HG03159 (cell line): ENCODE measurements around the gene TMSB15B.
A peak's percentile ranks its signal among the peaks of the same experiment; 100 is the strongest.
"Not testable (repeated sequence)": the region's sequence is repeated elsewhere in the genome, so short reads cannot be mapped to it uniquely, and the experiment has no call there.

Experiments
- ATAC-seq: cut with Tn5 transposase; IDR thresholded peaks from one replicate; pipeline ENCODE4 v1.9.1; 2021; ENCODE audit warnings: mild to moderate bottlenecking, moderate library complexity; ENCODE audit not compliant: unreplicated experiment

Gene TMSB15B

DNA sequence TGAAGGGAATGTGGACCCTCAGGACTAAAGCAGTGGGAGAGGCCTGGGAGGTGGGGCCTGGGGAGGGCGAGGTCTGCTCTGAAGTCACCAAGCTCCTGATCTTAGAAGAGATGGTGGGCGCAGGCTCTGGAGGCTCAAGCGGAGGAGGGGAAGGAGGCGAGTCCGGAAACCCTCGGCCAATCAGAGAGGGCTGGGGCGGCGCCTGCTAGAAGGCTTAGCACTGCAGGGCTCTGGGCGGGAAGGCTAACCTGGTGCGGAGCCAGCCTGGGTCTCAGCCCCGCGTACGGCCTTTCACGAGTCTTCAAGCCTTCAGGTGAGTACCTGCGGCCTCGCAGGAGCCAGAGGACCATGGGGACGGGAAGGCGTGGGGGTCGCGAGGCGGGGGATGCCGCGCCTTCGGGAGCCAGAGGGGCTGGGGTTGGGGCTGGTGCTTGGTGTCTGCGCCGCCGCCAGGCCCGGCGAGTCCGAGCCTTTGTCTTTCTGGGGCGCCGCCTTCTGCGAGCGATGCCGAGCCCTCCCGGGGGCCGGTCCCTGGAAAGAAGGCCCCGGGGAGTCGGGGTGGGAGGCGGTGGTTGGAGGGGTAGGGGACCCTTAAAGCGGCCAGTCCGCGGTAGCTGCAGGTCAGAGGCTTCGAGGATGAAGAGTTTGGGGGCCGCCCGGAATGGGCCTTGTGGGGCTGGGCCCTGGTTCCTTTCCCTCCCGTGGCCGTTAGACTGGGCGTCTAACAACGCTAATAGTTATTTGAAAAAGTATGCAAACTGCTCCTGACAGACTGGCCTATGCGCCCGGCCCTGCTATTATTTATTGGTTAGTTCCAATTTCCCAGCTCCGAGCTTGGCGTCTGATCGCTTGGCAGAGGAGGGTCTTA lies at the start of gene TMSB15B:
Gene TMSB15B, plus strand, starts transcription at position 217 of the 868 bp plus-strand sequence.
- peak; percentile 97 for ATAC-seq

DNA sequence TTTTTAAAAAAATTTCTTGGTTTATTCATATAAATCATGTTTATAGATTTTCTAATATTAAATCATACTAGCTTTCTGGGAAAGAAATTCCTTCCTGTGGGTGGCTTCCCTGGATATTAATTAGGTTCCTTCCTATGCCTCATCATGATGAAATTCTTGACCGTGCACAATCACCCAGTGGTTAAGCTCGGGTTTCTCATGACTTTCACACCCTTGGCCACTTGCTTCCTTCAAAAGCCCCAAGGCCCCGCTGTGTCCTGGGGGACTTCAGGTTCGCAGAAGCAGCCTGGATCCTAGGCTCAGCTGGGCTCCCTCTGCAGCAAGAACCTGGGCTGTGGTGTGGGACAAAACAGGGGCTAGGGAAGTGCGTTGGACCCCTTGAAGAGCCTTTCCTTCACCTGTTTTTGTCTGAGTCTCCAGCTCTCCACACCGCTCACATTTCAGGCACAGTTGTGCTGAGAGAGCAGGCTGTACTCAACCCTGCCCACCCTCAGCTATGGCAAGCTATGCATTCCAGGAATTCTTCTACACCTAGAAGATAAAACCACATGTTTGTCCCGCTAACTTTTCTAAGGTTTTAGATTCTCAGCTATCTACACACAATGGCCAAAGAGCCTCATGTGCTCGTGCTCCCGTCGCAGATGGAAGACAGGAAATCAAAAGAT lies 48.9 kb upstream of the TMSB15B start:
- ATAC-seq = no peak

DNA sequence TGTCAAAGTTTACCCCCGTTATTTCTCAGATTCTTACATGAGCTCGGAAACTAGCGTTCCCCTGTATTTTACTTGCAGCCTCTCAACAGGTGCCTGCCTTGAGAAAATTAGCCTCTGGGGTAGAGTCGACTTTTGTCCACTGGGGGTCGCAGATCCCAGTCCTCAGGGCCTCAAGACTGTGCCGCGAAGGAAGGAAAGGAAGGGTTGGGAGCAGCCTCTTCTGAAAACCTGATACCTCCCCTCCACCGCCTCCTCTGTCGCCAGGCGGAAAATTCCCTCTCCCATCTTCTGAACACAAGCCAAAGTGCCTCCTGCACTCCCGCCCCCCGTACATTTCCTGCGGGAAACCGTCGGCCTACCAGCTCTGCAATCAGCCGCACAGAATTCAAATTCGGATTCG lies 44.4 kb upstream of the TMSB15B start:
- no peak for ATAC-seq

DNA sequence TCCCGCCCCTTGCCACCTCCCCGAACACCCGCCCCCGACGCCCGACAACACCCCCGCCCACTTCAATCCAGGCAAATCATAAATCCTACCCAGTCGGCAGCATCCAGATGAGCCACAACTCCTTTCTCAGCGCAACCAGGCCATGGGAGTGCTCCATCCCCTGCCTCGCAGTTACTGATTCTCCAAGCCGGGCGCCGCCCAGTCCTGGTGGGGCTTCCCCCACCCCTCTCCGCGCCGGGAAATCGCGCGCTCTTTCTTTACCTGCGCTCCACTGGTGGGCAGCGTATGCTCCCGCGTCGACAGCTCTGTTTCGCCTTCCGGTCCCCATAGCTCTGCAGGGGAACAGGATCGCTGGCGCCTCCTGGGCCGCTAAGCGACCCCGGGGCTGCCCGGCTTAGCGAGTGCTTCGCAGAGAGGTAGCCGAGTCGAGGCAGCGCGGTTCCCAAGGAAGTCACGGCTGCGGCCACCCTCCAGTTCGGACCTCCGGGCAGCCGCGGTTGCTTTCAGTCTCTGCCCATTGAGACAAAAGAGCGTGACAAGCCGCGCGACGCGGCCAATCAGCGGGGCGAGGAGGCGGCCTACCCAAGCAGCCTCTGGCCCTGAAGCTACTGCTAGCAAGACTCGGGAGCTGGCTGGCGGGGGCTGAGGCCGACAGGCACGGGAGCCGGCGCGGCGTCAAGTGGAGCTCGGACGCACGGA lies 43.7 kb upstream of the TMSB15B start:
- peak; percentile 59 for ATAC-seq

DNA sequence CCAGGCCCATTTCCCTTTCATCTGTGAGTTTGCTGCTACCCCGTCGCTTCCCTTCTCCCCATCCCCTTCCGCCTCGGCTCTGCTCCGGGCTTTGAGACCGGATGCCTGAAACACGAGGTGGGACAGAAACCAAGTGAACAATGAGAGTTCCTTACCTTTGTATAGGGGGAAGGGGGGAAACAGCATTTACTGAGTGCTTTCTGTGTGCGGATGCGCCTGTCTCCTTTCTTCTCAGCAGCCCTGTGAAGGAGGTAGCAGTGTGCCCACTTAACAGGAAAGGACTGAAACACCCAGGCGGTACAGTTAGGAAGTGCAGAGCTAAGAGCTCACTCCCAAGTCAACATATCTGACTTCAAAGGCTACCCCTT lies 43.2 kb upstream of the TMSB15B start:
- ATAC-seq = peak; percentile 51

DNA sequence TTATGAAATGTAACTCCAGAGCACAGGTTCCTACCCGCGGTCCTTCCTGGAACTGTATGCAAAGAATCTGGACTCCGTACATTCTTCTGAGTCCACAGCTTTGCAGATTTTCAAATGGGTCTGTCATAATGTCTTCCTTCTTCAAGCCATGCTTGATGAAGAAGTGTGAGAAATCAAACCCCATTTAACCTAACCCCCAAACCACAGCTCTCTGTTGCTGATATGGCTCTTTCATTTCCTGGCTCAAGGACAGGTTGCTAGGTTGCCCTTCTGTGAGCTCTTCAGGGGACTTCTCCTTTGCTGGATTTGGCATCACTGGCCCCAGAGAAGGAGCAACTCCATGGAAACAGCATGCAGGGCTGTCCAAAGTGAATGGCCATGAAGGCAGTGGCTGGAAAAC lies 41.9 kb upstream of the TMSB15B start:
- ATAC-seq = peak; percentile 45

DNA sequence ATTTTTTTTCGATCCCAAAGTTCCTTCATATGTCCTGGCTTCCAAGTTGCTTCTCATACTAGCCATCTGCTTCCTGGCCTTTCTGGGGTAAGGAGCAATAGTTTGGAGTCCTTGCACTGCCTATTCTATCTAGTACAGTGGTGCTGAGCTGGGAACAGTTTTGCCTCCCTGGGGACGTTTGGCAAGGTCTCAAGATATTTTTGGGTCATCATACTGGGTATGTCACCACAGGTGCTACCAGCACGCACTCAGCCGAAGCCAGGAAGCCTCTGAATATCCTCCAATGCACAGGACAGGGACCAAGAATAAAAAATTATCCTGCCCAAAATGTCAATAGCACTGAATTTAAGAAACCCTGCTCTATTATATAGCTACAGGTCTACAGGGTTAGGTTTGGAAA lies 35.4 kb upstream of the TMSB15B start:
- no peak for ATAC-seq

DNA sequence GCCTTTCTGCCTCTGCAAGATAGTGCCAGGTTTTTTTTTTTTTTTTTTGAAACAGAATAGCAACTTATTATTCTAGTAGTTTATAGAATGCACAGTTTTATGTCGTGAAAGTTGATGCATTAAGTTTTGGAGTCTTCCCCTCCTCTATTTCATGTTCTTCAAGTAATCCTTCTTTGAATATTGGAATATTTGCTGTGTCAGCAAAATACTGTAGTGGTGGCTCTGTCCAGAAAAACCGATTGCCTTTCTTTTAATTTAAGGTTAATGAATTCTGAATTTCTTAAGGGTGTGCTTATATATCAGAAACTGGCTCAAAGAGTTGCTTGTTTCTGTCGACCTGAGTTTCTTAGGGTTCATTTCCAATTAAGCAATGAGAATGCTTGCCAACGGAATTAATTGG lies 34.8 kb upstream of the TMSB15B start:
- ATAC-seq = no peak

DNA sequence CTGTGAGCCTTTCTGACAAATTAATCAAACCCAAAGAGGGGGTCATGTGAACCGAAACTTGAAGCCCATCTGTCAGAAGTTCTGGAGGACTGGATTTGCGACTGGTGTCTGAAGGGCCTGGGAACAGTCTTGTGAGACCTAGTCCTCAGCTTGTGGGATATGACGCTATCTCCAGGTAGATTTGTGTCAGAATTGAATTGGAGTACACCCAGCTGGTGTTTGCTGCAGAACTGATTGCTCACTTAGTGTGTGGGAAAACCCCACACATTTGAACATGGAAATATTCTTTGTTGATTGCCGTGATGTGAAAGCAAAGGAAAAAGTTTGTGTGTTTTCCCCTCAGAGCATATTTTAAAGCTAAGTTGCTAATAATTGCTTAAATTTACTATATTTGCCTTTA lies 30.3 kb upstream of the TMSB15B start:
- no peak for ATAC-seq

DNA sequence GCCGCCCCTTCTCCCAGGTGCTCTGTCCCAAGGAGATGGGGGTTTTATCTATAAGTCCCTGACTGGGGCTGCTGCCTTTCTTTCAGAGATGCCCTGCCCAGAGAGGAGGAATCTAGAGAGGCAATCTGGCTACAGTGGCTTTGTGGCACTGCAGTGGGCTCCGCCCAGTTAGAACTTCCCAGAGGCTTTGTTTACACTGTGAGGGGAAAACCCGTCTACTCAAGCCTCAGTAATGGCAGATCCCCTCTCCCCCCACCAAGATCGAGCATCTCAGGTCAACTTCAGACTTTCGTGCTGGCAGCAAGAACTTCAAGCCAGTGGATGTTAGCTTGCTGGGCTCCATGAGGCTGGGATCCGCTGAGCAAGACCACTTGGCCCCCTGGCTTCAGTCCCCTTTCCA lies 22.2 kb upstream of the TMSB15B start:
- not testable (repeated sequence) for ATAC-seq

DNA sequence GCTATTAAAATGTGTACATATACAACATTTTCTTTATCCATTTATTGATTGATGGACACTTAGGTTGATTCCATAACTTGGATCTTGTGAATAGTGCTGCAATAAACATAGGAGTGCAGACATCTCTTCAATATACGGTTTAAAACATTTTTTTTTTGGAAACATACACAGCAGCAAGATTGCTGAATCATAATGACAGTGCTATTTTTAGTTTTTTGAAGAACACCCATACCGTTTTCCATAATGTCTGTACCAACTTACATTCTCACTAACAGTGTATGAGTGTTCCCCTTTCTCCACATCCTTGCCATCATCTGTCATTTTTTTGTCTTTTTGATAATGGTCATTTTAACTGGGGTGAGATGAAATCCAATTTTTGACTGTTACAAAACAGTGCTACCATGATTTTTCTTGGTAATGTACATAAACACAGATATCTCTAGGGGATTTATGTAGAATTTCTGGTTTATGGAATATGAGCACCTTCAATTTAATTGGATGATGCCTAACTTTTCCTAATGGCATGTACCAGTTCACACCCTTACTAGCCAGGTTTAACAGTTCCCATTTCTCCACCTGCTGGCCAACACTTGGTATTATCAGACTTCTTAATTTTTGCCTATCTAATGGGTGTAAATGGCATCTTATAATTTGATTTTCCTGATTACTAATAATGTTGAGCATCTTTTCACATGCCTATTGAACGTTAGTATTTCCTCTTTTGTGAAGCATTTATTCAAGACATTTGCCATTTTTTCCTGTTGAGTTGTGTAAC lies 21.0 kb upstream of the TMSB15B start:
- ATAC-seq = peak; percentile 64

DNA sequence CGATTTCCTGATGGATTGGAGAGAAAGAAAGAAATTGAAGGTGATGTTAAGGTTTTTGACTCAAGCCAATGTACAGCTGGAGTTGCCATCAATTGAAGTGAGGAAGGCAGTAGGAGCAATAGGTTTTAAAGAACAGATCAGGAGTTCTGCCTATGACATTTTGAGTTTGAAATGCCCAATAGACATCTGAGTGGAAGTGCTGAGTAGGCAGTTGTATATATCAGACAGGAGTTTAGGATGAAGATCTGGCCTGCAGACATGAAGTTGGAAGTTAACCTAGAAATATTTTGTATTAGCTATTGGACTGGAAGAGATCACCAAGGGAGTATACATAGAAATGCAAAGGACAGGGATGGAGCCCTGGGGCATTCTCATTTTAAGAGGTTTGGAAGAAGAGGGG lies 12.9 kb upstream of the TMSB15B start:
- ATAC-seq = no peak

DNA sequence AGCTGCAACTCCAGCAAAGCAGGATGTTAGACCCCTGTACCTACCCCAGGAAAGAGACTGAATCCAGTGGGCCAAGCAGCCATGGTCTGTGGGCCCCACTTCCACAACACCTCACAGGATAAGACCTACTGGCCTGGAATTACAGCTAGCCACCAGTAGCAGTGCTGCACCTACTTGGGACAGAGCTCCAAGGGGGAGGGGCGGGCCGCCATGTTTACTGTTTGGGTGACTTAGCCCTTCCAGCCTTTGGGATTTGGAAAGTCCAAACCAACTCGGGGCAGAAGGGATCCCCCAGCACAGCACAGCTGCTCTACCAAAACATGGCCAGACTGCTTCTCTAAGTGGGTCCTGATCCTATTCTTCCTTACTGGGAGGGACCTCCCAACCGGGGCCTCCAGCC lies 9.1 kb upstream of the TMSB15B start:
- no peak for ATAC-seq

DNA sequence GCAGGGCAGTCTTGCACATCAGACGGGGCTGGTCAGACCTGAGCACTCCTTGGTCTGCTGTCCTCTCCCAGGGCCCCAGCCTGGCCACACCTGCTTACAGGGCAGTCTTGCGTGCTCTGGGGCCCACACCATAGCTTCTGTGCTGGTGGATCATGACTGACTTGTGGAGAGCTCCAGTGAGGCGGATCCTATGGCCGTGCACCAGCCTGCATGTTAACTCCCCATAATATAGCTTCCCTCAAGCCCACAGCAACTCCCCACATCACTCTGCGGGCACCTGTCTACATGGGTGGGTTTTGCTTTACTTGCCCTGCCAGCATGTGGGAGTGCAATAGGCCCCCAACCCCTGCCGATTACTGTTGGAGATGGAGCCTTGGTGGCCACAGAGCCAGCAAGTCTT lies 8.2 kb upstream of the TMSB15B start:
- no peak for ATAC-seq

DNA sequence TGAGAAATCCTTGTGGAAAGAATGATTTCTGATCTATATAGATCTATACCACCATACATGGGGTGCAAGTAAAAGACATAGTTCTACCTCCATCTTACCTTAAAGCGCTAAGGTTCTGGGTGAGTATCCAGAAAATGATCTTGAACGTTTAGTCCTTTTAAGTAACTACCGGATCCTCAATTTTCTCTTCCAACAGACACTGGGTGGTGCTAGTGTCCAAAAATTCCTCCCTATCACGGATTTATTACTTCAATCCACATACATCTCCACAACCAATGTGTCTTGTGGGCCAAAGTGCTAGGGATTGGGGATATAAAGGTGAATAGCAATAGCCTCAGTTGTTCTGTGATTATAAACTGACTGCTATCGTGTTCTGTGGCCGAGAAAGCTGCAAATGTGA lies 1.8 kb upstream of the TMSB15B start:
- ATAC-seq = not testable (repeated sequence)

DNA sequence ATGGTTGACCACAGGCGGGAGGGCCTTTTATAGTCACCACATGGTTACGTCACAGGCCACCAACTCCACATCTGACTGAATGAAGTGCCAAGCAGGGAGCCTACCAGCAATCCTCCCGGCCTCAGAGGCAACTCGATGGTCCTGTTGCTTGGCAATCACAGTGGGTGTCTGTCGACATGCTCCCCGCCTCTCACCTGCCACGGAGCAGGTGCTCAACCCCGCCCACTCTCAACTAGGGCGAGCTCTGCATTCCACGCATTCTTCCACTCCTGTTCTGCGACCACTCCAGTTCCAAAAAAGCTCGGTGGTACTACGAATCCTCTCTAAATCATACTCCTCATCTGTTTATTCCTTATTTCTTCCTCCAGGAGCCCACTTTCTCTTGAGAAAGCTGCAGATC lies 21.1 kb downstream of the TMSB15B start:
- ATAC-seq = not testable (repeated sequence)

DNA sequence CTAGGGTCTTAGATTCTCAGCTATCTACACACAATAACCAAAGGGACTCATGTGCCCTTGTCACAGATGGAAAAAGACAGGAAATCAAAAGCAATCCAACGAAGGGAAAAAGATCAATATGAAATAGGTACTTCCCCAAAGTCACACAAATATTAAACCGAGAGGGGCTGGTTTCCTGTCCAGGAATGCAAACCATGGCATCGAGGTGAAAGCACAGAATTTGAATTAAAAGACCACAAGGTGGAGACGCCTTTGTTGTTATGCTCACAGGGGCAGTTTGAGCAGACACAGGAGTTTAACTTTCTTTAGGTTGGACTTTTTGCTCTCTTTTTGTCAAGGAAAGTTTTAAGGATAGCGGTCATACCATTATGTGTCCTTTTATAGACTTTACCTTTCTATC lies 36.8 kb downstream of the TMSB15B start:
- peak; percentile 84 for ATAC-seq

DNA sequence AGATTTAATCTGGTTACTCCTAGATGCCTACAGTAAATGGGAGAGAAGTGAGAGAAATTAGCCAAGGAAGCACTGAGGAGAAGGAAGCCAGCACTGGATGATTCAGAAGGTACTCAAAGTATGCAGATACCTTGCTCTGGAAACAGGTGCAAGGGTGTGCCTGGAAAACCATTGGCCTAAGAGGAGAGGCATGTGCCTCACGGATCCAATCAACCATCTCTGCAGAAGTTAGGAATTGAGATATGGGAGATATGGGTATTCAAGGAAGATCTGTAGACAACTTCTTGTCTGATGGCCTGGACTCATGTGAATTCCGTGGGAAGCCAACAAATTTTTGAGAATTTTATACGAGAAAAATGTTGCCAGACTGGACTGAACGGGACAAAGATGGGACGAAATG lies 46.4 kb downstream of the TMSB15B start:
- ATAC-seq = no peak

DNA sequence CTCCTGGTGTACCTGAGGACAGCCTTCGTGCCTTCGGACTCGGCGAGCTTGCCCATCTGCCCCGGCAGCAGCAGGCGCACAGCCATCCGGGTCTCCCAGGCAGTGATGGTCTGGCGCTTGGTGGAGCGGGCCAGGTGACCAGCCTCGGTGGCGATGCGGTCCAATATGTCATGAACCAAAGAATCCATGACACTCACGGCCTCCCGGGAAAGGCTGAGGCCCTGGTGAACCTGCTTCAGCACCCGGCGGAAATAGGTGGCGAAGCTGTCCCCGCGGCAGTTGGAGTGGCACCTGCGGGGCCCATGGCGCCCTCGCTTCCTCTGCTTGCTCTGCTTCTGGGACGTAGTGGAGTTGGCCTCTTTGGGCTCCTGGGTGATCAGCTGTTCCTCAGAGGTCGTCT lies 50.7 kb downstream of the TMSB15B start:
- no peak for ATAC-seq

DNA sequence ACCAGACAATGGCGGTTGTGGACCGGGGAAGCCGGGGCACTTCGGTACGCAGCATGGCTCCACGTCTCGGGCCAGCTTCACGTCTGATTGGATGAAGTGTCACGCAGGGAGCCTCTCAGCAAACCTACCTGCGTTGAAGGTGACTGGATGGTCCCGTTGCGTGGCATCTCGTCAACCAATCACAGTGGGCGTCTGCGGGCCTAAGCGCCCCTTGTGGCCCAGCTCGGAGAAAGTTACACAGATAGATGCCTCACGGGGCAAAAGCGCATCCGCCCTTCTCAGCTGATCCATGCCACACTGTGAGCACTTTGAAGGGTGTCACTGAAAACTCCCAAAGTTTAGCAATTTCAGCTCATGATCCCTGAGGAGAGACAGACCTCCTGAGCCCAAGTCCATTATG lies 51.2 kb downstream of the TMSB15B start, which contains the start of gene H2BW1:
Gene H2BW1, minus strand, starts transcription at position 103 of the 400 bp plus-strand sequence. CDS start 132 bp downstream, outside the sequence.
- ATAC-seq = no peak

DNA sequence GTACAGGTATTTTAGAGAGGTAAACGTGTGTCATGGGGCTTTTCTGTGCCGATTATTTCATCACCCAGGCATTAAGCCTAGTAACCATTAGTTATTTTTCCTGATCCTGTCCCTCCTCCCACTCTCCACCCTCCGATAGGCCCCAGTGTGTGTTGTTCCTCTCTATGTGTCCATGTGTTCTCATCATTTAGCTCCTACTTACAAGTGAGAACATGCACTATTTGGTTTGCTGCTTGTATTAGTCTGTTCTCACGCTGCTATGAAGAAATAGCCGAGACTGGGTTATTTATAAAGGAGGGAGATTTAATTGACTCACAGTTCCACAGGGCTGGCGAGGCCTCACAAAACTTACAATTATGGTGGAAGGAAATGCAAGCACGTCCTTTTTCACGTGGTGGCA lies 53.1 kb downstream of the TMSB15B start:
- not testable (repeated sequence) for ATAC-seq
